Body of pancreas (tissue), 4 donors: ENCODE measurements around the gene CPT2.

Source experiments
- POLR2A ChIP-seq, 3 donors: fragments of 450-650 bp; IDR thresholded peaks; one replicate each; pipeline ENCODE4 v1.6.1; 2016; ENCODE audit warnings: antibody characterized with exemption in 3 of 3, mild to moderate bottlenecking in 2 of 3
- TF ChIP-seq, protein P1 (sequence below), 7 experiments: fragments of 450-650 bp in 4 of 7; fragments of 200-600 bp in 3 of 7; sonication (generic) in 3 of 7; IDR thresholded peaks; one replicate each; pipeline ENCODE4 v1.5.1; 2016 to 2019; ENCODE audit warnings: antibody characterized with exemption in 7 of 7

DNA sequence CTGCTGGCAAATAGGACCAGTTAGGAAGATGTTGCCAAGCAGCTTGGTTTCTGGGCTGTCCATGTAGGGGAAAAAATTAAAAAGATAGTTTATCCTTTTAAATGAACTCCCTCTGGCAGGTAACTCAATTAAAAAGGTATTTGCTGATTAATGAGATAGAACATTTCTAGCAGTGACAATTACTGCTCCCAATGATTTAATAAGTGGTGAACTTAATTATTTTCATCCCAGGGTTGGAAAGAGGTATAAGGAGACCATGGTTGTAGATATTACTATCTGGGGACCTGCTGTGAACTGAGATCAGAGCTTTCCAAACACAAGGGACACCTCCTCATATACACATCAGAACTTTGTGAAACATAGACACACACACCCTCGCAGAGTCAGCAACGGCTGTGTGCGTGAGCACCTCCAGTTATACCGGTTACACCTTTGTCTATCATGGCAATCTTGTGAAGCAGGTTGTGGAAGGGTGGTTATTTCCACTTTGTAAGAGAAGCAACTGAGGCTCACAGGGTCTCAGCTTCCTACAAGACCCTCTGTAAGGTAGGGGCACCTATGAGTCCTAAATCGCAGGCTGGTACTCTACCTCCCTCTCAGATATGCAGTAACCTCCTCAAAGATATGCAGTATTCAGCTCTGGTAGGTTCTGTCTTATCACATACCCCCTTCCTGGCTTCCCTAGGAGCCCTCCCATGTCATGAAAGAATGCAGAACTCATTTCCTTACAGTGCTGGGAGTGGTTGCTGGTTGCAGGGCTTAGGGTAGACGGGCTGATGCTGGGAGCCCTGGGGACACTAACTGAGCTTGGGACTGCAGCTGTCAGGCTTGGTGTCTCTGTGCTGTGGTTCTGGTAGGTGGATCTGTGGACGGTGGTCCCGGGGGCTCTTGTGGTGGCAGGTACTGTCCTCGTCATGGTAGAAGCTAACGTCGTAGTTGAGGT is 60.2 kb downstream of the CPT2 start:
- TF ChIP-seq POLR2A (IDR thresholded peaks at IDR 0.05): no peak
- TF ChIP-seq, protein P1, sequence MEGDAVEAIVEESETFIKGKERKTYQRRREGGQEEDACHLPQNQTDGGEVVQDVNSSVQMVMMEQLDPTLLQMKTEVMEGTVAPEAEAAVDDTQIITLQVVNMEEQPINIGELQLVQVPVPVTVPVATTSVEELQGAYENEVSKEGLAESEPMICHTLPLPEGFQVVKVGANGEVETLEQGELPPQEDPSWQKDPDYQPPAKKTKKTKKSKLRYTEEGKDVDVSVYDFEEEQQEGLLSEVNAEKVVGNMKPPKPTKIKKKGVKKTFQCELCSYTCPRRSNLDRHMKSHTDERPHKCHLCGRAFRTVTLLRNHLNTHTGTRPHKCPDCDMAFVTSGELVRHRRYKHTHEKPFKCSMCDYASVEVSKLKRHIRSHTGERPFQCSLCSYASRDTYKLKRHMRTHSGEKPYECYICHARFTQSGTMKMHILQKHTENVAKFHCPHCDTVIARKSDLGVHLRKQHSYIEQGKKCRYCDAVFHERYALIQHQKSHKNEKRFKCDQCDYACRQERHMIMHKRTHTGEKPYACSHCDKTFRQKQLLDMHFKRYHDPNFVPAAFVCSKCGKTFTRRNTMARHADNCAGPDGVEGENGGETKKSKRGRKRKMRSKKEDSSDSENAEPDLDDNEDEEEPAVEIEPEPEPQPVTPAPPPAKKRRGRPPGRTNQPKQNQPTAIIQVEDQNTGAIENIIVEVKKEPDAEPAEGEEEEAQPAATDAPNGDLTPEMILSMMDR (IDR thresholded peaks at IDR 0.05): no peak
